Vagina (tissue), 2 donors: ENCODE results near the gene DRD3.

Experiments used
- POLR2A ChIP-seq, 2 donors: fragments of 450-650 bp; IDR thresholded peaks; one replicate each; pipeline ENCODE4 v1.6.1; 2017; ENCODE audit warnings: antibody characterized with exemption in 2 of 2, mild to moderate bottlenecking in 2 of 2, moderate library complexity in 2 of 2
- POLR2AphosphoS5 ChIP-seq, 2 donors: sonication (generic); formaldehyde crosslinking; IDR thresholded peaks; one replicate each; pipeline ENCODE4 v1.9.0; 2017; ENCODE audit warnings: antibody characterized with exemption in 2 of 2, mild to moderate bottlenecking in 2 of 2, low read depth in 1 of 2; ENCODE audit not compliant: insufficient read depth in 1 of 2
- TF ChIP-seq, protein P1 (sequence below), 3 experiments: fragments of 450-650 bp in 2 of 3; fragments of 200-600 bp in 1 of 3; sonication (generic) in 1 of 3; IDR thresholded peaks; one replicate each; pipeline ENCODE4 v1.5.1; 2017 to 2019; ENCODE audit warnings: antibody characterized with exemption in 3 of 3, mild to moderate bottlenecking in 2 of 3, moderate library complexity in 2 of 3

DNA sequence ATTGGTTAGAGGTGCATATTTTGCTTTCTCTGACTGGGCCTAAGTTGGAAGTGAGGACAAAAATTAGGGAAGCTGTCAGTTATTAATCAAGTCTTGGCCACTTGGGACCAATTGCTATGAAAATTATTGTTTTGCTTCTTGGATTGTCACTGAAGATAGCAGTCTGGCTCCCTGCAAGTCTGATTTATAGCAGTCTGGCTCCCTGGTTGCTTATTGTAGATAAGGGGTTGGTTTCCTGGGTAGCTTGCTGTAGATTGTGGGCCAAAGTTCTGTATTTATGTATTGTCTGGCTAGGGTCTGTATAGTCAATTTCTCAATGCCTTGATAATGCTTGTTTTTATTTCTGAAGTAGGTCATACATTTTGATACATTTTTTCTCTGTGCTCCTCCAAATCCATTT lies 13.3 kb upstream of the DRD3 start:
- TF ChIP-seq POLR2AphosphoS5 (IDR thresholded peaks at IDR 0.05; ENCODE audit: insufficient read depth in 1 of 2, low read depth in 1 of 2) (no peak), POLR2A (IDR thresholded peaks at IDR 0.05) (no peak)
- TF ChIP-seq, protein P1, sequence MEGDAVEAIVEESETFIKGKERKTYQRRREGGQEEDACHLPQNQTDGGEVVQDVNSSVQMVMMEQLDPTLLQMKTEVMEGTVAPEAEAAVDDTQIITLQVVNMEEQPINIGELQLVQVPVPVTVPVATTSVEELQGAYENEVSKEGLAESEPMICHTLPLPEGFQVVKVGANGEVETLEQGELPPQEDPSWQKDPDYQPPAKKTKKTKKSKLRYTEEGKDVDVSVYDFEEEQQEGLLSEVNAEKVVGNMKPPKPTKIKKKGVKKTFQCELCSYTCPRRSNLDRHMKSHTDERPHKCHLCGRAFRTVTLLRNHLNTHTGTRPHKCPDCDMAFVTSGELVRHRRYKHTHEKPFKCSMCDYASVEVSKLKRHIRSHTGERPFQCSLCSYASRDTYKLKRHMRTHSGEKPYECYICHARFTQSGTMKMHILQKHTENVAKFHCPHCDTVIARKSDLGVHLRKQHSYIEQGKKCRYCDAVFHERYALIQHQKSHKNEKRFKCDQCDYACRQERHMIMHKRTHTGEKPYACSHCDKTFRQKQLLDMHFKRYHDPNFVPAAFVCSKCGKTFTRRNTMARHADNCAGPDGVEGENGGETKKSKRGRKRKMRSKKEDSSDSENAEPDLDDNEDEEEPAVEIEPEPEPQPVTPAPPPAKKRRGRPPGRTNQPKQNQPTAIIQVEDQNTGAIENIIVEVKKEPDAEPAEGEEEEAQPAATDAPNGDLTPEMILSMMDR (IDR thresholded peaks at IDR 0.05) = no peak
